K562 treated with DMSO at 1 percent for 4 hours (cell line): ENCODE measurements around the gene ZNF490. TPM values are rescaled to one million over a fixed set of nuclear protein-coding genes. Genes with fewer than 3 reads are reported as not detected.

Experiments used
- total RNA-seq: library from RNA; unstranded; fragments of 300-600 nt; gene quantifications from 2 replicates; pipeline ENCODE4 v1.2.3, GENCODE V29; 2022; ENCODE audit not compliant: insufficient read depth

The ZNF490 gene
- 1.8 TPM in 2 replicates for total RNA-seq

DNA sequence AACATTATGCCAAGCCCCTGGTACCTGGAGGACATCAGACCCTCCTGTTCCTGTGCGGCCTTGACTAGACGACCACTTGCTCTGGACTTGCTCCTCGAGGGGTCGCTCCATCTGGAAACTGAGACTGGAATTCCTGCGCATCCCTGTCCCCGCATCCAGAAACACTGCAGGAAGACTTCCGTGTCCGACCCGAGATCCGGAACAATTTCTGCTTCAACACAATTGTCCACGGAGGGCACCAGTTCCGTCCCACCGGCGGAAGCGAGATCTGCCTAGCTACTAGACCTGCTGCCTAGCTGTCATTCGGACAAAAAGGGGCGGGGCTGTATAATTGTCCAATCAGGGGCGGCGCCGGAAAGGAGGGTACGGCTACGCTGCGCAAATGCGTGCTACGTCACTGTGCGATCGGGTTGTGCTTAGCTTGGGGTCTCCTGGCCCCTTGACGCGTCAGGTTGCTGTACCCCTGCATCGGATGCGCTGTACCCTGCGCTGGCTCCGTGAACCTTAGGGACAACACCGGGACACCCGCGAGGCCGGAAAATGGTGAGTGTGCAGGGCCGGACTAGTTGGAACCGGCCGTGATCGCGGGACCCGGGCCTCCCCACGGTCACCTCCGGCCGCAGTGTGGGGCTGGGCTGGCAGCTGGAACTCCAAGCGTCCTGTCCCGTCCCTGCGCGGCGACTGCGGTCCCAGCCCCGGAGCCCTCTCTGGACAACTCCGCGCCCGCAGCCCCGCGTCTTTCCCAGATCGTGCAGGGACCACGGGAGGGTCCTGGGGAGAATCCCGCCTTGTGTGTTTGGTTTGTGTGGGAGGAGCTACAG lies at the start of gene ZNF490, which contains the start of gene ZNF791:
TSS of gene ZNF490 (minus strand) at position 274 of the 821 bp plus-strand sequence. CDS start at position 141, 133 bp downstream.
TSS of gene ZNF791 (plus strand) at position 381 of the 821 bp plus-strand sequence. CDS start at position 541, 160 bp downstream.

DNA sequence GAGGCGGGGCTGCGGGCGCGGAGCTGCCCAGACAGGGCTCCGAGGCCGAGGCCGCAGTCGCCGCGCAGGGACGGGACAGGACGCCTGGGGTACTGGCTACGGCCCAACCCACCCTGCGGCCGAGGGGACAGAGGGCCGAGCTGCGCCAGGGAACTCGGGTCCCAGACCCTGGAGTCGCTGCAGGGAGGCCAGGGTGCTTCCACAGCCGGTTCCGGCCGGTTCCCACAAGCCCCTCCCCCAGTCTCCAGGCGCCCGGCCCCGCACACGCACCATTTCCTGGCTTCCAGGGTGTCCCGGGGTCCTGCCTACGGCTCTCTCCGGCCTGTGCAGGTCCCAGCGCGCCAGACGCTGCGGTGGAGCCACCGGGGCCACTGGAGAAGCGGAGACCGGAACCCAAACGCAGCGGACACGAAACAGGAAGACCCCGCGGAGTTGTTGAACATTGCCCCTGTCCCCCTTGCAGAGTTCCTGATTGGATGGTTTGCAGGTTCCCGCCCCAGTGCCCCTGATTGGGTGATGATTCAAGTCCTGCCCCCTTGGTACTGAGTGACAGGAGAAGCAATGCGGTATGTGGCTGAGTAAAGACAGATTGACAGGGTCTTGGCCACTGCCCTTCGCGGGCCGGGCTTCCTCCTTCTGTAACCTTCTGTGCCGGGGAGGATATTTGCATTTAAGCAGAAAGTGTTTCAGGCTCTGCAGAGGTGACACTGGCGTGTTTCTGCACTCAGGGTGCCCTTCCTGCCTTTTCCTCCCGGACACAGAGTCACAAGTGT lies 59.4 kb downstream of the ZNF490 start, which contains the start of gene ZNF564:
TSS of gene ZNF564 (minus strand) at position 423 of the 773 bp plus-strand sequence. CDS start at position 273, 150 bp downstream.

Other genes with a start within 250 kb of the ZNF490 start
- 1.0 and 1.5 TPM in 2 replicates for gene ZNF442, start 245.1 kb downstream of the ZNF490 start, total RNA-seq
- 5.8 and 6.1 TPM in 2 replicates for gene ZNF799, start 209.5 kb downstream of the ZNF490 start, total RNA-seq
- gene ZNF443, start 169.8 kb downstream of the ZNF490 start, total RNA-seq: 1.1 and 1.9 TPM in 2 replicates
- 0.13 TPM in 1 of 2 replicates, not detected in the other for gene ZNF709, start 126.0 kb downstream of the ZNF490 start, total RNA-seq
- gene ZNF564, start 59.3 kb downstream of the ZNF490 start, total RNA-seq: 2.7 and 3.2 TPM in 2 replicates
- gene ZNF791, start 107 bp upstream of the ZNF490 start, total RNA-seq: 4.7 and 5.7 TPM in 2 replicates
- gene MAN2B1, start 55.9 kb upstream of the ZNF490 start, total RNA-seq: 112 and 118 TPM in 2 replicates
- 13.2 and 16.5 TPM in 2 replicates for gene WDR83, start 56.0 kb upstream of the ZNF490 start, total RNA-seq
- gene DHPS, start 71.1 kb upstream of the ZNF490 start, total RNA-seq: 115 and 119 TPM in 2 replicates
- not detected in 2 replicates for gene GNG14, start 77.2 kb upstream of the ZNF490 start, total RNA-seq
- gene FBXW9, start 85.8 kb upstream of the ZNF490 start, total RNA-seq: 9.8 and 12.8 TPM in 2 replicates
- 24.6 and 26.8 TPM in 2 replicates for gene TNPO2, start 113.1 kb upstream of the ZNF490 start, total RNA-seq
- 429 and 468 TPM in 2 replicates for gene TRIR, start 123.9 kb upstream of the ZNF490 start, total RNA-seq
- gene GET3, start 126.7 kb upstream of the ZNF490 start, total RNA-seq: 93.8 and 110 TPM in 2 replicates
- not detected in 2 replicates for gene BEST2, start 141.0 kb upstream of the ZNF490 start, total RNA-seq
- gene HOOK2, start 164.7 kb upstream of the ZNF490 start, total RNA-seq: 14.4 and 15.7 TPM in 2 replicates
- 74.2 and 74.3 TPM in 2 replicates for gene JUNB, start 180.7 kb upstream of the ZNF490 start, total RNA-seq
- 371 and 398 TPM in 2 replicates for gene PRDX2, start 191.0 kb upstream of the ZNF490 start, total RNA-seq
- gene THSD8, start 191.3 kb upstream of the ZNF490 start, total RNA-seq: 2.4 TPM in 1 of 2 replicates, not detected in the other
- 55.9 and 64.5 TPM in 2 replicates for gene RNASEH2A, start 195.8 kb upstream of the ZNF490 start, total RNA-seq
- not detected in 2 replicates for gene RTBDN, start 223.8 kb upstream of the ZNF490 start, total RNA-seq
- 5.8 and 8.0 TPM in 2 replicates for gene MAST1, start 227.7 kb upstream of the ZNF490 start, total RNA-seq